Common myeloid progenitor, CD34-positive (primary cell): ENCODE data around the gene LHFPL6.

Source experiments
- CTCF ChIA-PET: fragments of 350-600 bp; sonication (Branson Sonifier 250); formaldehyde crosslinking; loops from one replicate; lab custom pipeline; 2021; ENCODE audit warnings: antibody characterized with exemption; lab: Charles Lee
- POLR2A ChIA-PET: fragments of 350-600 bp; sonication (Branson Sonifier 250); formaldehyde crosslinking; loops from one replicate; lab custom pipeline; 2021; ENCODE audit warnings: antibody characterized with exemption; lab: Charles Lee
- DNase-seq, 3 donors: peaks; one replicate each; pipeline versions ENCODE4 v3.0.0 to v3.0.0-alpha.2; 2013
- H3K27ac ChIP-seq, 2 experiments: 1 replicate in 1 of 2; 2 replicates in 1 of 2; pipeline ENCODE4 v1.7.0; 2013; ENCODE audit warnings: inconsistent platforms in 2 of 2, low read length in 2 of 2, mild to moderate bottlenecking in 2 of 2, low read depth in 1 of 2, moderate library complexity in 1 of 2; ENCODE audit not compliant: severe bottlenecking in 2 of 2, insufficient read depth in 1 of 2, poor library complexity in 1 of 2
- H3K27me3 ChIP-seq, 5 experiments: replicated peaks in 2 of 5; 1 replicate in 3 of 5; 2 replicates in 2 of 5; pipeline versions ENCODE4 v1.6.1 to v1.7.0; 2013; ENCODE audit warnings: low read length in 4 of 5, mild to moderate bottlenecking in 2 of 5, moderate library complexity in 2 of 5, inconsistent platforms in 1 of 5; ENCODE audit not compliant: insufficient read depth in 5 of 5, control insufficient read depth in 4 of 5
- H3K36me3 ChIP-seq, 4 experiments: 1 replicate in 2 of 4; 2 replicates in 2 of 4; pipeline versions ENCODE4 v1.6.1 to v1.7.0; 2013; ENCODE audit warnings: low read length in 3 of 4, control low read depth in 1 of 4, mild to moderate bottlenecking in 1 of 4; ENCODE audit not compliant: control insufficient read depth in 4 of 4, insufficient read depth in 4 of 4
- H3K4me1 ChIP-seq, 4 experiments: 1 replicate in 3 of 4; 2 replicates in 1 of 4; pipeline versions ENCODE4 v1.6.1 to v1.7.1; 2013; ENCODE audit warnings: low read length in 3 of 4, mild to moderate bottlenecking in 3 of 4, control low read depth in 1 of 4, inconsistent platforms in 1 of 4, moderate library complexity in 1 of 4; ENCODE audit not compliant: control insufficient read depth in 4 of 4, insufficient read depth in 4 of 4; ENCODE audit errors: control extremely low read depth in 1 of 4
- H3K4me3 ChIP-seq, 7 experiments: 1 replicate in 4 of 7; 2 replicates in 3 of 7; pipeline versions ENCODE4 v1.5.1 to v1.7.0; 2013; ENCODE audit warnings: mild to moderate bottlenecking in 7 of 7, low read length in 6 of 7, moderate library complexity in 6 of 7, inconsistent platforms in 2 of 7, low read depth in 2 of 7, control low read depth in 1 of 7; ENCODE audit not compliant: insufficient read depth in 4 of 7, control insufficient read depth in 1 of 7; ENCODE audit errors: extremely low read depth in 1 of 7
- H3K9me3 ChIP-seq, 5 experiments: 1 replicate in 4 of 5; 2 replicates in 1 of 5; pipeline versions ENCODE4 v1.6.1 to v1.7.1; 2013; ENCODE audit warnings: low read length in 4 of 5, mild to moderate bottlenecking in 2 of 5, inconsistent platforms in 1 of 5, low read depth in 1 of 5, moderate library complexity in 1 of 5; ENCODE audit not compliant: control insufficient read depth in 4 of 5, insufficient read depth in 2 of 5; ENCODE audit errors: control extremely low read depth in 1 of 5
- WGBS: methylation state at CpG from one replicate; pipeline ENCODE4 v1.1.5; 2013; ENCODE audit not compliant: insufficient coverage; 5-methylcytosine and 5-hydroxymethylcytosine counted together

Gene LHFPL6

DNA sequence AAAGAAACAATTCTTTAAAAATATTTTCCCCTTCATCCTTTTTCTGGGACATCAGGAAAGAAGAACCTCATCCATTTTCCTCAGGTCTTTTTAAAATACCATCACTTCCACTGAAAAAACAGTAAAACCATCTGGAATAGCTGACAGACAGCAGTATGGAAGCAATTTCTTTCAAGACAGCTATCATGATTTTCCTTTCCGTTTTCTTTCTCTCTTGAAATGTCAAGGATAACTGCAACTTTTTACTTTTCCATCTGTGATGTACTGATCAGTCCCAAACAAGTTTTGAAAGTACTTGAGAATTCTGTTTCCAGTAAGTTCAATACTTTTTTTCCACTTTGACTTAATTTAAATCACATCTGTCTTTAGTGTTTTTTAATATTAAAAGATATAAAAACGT lies 211.2 kb downstream of the LHFPL6 start:
- WGBS: 100% methylated on average over 1 of the region's 2 CpGs
- CTCF ChIA-PET: no interaction called here
- POLR2A ChIA-PET: no interaction called here
- H3K27me3 ChIP-seq: no peaks in the 10 kb centered on the region
- H3K4me1 ChIP-seq: no peaks in the 10 kb centered on the region
- no peaks in the 10 kb centered on the region for H3K9me3 ChIP-seq
- H3K27ac ChIP-seq: no peak overlapping the region
- DNase-seq: no peak
- H3K4me3 ChIP-seq: no peak overlapping the region
- no peaks in the 10 kb centered on the region for H3K36me3 ChIP-seq

DNA sequence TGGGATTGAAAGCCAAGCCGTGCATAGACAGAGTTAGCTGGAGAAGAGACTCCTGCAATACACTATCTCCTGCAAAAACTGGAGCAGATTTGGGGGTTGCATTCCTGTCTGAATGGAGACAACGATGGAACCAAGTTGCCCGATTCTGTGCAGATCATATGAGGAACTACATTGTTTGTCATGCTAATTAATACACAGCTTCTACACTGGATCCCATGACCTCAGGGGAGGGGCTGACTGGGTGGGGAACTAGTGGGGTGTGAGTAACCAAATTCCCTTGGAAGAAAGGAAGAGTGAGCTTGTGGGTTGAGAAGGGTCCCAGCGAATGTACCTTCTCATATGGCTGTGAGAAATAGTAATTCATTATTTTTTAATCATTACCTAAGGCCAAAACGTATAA lies 214.0 kb downstream of the LHFPL6 start:
- Histone ChIP-seq H3K27ac (no peak overlapping the region), H3K9me3 (no peaks in the 10 kb centered on the region), H3K27me3 (no peaks in the 10 kb centered on the region), H3K4me3 (no peak overlapping the region), H3K36me3 (no peaks in the 10 kb centered on the region), H3K4me1 (no peaks in the 10 kb centered on the region)
- WGBS: 80% methylated on average over 1 of the region's 5 CpGs
- POLR2A ChIA-PET: no interaction called here
- DNase-seq: no peak
- CTCF ChIA-PET: no interaction called here

DNA sequence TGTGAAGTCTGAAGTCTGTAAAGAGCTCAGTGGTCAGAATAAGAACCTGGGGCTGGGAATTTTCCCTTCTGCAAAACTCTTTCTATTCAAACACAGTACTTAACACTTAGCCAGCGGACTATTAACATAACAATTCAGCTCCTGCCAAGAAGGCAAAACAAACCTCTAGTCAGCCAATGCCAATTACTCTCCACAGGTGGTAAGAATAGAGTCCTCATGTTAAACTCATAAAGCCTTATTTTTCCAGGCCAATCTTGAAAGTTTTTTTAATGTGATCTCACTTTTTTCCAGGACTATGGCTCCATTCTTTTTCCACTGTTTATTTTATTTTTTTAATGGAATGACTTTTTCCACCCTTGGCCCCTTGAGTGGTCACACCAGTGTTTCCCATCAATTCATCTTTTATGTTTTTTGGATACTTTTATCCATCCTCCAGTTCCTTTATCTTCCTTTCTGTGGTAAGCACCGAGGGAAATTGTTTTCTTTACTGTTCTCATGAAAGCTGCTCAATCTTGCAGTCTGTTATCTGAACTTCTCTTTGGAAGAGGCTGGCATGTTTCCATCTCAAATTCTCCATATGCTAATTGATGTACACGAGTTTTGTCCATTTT lies 217.3 kb downstream of the LHFPL6 start:
- H3K27ac ChIP-seq: no peak overlapping the region
- no peak overlapping the region for H3K4me3 ChIP-seq
- no peaks in the 10 kb centered on the region for H3K36me3 ChIP-seq
- 100% methylated on average over 1 of the region's 3 CpGs for WGBS
- H3K9me3 ChIP-seq: peaks cover 0 to 3% (median 0%) of the 10 kb centered on the region in 5 experiments
- POLR2A ChIA-PET: no interaction called here
- H3K27me3 ChIP-seq: no peaks in the 10 kb centered on the region
- CTCF ChIA-PET: interaction anchor here (1.0 kb wide), 1 partner anchor 231 kb away, joined by 3 read pairs; no protein-coding TSS in a partner anchor
- H3K4me1 ChIP-seq: no peaks in the 10 kb centered on the region
- DNase-seq: no peak

DNA sequence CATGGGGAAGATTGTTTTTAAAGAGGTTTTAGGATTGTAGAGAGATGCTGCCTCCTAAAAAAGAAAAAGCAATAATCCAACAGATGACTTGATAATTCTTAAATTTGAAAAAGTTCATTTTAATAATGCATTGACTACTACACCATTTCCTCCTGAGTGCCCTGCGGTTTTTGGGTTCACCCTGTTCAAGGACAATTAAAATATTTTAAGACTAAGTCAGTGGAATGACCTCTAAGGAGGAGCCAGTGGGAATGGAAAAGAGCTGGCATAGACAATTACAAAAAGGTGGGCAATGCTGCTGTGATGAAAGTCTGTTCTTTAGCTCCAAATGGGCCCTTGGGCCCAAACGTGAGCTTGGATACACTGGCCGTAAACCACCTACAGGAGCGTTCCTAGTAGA lies 217.8 kb downstream of the LHFPL6 start:
- no peak for DNase-seq
- peaks cover 0 to 3% (median 0%) of the 10 kb centered on the region in 5 experiments for H3K9me3 ChIP-seq
- no peaks in the 10 kb centered on the region for H3K27me3 ChIP-seq
- ChIA-PET CTCF (no interaction called here), POLR2A (no interaction called here)
- no peaks in the 10 kb centered on the region for H3K36me3 ChIP-seq
- no peak overlapping the region for H3K4me3 ChIP-seq
- WGBS: no CpG with 5 or more reads among the region's 4 CpGs
- H3K4me1 ChIP-seq: no peaks in the 10 kb centered on the region
- no peak overlapping the region for H3K27ac ChIP-seq

DNA sequence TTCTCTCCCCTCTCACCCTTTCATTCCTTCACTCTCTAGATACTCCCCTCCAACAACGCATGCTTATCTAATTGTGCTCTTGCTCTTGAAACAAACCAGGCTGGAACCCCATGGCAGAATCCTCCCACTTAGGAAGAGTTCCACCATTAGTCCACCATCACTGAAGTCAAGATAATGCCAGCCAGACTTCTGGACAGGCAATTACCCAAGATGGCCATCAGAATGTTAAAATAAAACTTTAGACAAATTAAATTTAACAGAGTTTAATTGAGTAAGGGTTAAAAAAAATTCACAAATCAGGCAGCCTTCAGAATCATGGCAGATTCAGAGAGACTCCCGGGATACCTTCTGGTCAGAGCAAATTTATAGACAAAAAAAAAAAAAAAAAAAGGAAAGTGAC lies 221.5 kb downstream of the LHFPL6 start:
- Histone ChIP-seq H3K9me3 (peaks cover 0 to 3% (median 0%) of the 10 kb centered on the region in 5 experiments), H3K27ac (no peak overlapping the region), H3K36me3 (no peaks in the 10 kb centered on the region), H3K27me3 (no peaks in the 10 kb centered on the region), H3K4me1 (no peaks in the 10 kb centered on the region), H3K4me3 (no peak overlapping the region)
- ChIA-PET CTCF (no interaction called here), POLR2A (no interaction called here)
- 92% methylated on average over 2 of the region's 2 CpGs for WGBS
- no peak for DNase-seq

DNA sequence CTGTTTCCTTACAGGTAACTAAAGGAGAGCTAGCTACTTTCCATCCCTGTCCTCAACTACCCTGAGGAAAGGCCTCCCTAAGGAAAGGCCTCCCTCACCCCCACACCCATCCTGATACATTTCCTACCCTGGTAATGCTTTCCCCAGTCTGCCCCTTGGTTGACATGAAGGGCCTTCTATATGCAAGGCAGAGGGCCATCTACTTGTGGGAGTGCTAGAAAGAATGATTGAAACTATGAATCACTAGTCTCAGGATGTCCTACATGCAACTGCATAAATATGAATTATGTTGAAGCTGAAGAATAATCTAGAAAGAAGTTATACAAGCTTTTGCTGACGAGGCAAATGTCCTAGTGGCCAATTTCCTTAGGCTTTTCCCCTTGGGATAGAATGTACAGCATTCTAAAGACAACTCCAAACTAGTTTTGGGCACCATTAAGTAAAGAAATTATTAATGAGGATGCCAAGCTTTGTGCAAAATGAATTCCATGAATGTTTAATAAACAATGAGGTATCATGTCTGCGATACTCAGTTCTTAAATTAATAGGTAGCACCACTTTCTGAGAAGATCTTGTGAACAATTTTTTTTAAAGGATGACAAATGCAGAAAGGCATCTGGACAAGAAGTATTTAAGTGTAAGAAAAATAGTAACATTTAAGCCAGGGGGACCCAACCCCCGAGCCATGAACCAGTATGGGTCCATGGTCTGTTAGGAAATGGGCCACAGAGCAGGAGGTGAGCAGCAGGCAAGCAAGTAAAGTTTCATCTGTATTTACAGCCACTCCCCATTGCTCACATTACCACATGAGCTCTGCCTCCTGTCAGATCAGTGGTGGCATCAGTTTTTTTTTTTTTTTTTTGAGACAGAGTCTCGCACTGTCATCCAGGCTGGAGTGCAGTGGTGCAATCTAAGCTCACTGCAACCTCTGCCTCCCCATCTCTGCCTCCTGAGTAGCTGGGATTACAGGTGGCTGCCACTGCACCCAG lies 223.0 kb downstream of the LHFPL6 start:
- DNase-seq: no peak
- Histone ChIP-seq H3K4me3 (no peak overlapping the region), H3K4me1 (no peaks in the 10 kb centered on the region), H3K27me3 (no peaks in the 10 kb centered on the region), H3K9me3 (peaks cover 0 to 3% (median 0%) of the 10 kb centered on the region in 5 experiments), H3K36me3 (no peaks in the 10 kb centered on the region), H3K27ac (no peak overlapping the region)
- WGBS: 80% methylated on average over 1 of the region's 4 CpGs
- ChIA-PET POLR2A (interaction anchor here (0.6 kb wide), 1 partner anchor 161 kb away, joined by 3 read pairs; no protein-coding TSS in a partner anchor), CTCF (interaction anchor here (1.3 kb wide), 1 partner anchor 18 kb away, joined by 3 read pairs; no protein-coding TSS in a partner anchor)

DNA sequence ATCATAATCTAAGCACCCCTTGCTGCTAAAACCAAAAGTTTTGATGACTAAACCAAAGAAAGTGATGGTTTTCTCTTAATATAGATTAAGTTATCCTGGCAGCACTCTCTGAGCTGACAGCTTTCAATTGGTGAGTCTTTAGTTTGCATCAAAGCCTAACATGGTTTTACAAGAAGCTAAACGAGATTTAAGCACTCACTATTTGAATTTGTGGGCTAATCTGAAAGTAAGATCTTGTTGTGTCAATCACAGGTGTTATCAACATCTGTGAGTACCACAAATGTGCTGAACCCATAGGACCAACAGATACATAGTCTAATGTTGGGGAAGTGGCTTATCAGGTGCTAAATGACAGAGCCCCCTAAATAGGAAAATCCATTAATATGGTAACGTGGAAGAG lies 223.9 kb downstream of the LHFPL6 start:
- POLR2A ChIA-PET: no interaction called here
- no peaks in the 10 kb centered on the region for H3K27me3 ChIP-seq

More for the DNA sequence above, 223.9 kb downstream of the LHFPL6 start:
- Histone ChIP-seq H3K9me3 (peaks cover 0 to 3% (median 0%) of the 10 kb centered on the region in 5 experiments), H3K4me3 (no peak overlapping the region), H3K27ac (no peak overlapping the region), H3K36me3 (no peaks in the 10 kb centered on the region), H3K4me1 (no peaks in the 10 kb centered on the region)
- DNase-seq: no peak
- whole genome bisulfite sequencing: 100% methylated on average over 1 of the region's 2 CpGs
- CTCF ChIA-PET: interaction anchor here (1.3 kb wide), 1 partner anchor 19 kb away, joined by 3 read pairs; no protein-coding TSS in a partner anchor
